Measurements from ENCODE around the gene DOCK2. TPM values are rescaled to one million over a fixed set of nuclear protein-coding genes. Genes with fewer than 3 reads are reported as not detected.

The DOCK2 gene
- total and polyA plus RNA-seq, 12 donors: 3.3 to 59.5 (median 21.0) TPM

DNA sequence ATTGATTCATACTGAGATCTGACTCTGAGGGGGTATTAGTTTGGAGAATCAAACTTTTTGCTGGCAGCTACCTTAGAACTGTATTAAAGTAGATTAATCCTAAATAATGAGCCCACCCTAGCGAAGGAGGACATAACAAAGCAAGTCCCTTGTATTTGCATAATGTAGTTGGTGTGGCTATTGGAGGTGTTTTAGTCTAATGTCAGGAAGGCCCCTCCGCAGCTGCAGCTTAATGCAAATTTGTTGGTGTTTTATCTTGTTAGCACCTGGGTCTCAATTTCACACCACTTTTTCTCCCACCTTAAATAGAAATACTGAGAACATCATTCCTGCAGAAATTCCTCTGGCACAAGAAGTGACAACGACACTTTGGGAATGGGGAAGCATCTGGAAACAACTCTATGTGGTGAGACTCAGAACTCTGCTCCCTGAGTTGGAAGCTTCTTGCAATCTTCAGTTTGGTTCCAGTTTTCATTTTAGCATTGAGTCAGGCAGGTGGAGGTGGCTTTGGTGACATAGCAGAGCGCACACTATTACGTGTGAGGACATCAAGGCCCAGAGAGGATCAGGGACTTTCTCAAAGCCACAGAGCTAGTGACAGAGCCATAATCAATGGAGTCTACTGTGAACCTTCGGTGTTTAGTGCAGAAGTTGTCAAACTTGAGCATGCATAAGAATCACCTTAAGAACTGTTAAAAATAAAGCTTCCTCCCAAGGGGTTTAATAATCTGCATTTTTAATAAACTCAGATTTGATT lies 33.9 kb downstream of the DOCK2 start:
- Histone ChIP-seq H3K27me3 (no peaks in the 10 kb centered on the region), H3K27ac (no peak overlapping the region), H3K9me3 (replicated peaks in 1 of 3) (no peaks in the 10 kb centered on the region), H3K4me3 (no peak overlapping the region), H3K4me1 (replicated peaks in 1 of 2) (no peaks in the 10 kb centered on the region), H3K36me3 (replicated peaks in 1 of 2) (no peaks in the 10 kb centered on the region)
- 74 to 86% (median 85%) methylated on average over 6 of the region's 6 CpGs for WGBS, 4 donors
- no peak for TF ChIP-seq POLR2A (IDR thresholded peaks at IDR 0.05)
- TF ChIP-seq, protein P1, sequence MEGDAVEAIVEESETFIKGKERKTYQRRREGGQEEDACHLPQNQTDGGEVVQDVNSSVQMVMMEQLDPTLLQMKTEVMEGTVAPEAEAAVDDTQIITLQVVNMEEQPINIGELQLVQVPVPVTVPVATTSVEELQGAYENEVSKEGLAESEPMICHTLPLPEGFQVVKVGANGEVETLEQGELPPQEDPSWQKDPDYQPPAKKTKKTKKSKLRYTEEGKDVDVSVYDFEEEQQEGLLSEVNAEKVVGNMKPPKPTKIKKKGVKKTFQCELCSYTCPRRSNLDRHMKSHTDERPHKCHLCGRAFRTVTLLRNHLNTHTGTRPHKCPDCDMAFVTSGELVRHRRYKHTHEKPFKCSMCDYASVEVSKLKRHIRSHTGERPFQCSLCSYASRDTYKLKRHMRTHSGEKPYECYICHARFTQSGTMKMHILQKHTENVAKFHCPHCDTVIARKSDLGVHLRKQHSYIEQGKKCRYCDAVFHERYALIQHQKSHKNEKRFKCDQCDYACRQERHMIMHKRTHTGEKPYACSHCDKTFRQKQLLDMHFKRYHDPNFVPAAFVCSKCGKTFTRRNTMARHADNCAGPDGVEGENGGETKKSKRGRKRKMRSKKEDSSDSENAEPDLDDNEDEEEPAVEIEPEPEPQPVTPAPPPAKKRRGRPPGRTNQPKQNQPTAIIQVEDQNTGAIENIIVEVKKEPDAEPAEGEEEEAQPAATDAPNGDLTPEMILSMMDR (IDR thresholded peaks at IDR 0.05): no peak
- intact Hi-C loops (cut with DNase I): no loop called here
- DNase-seq: no peak

DNA sequence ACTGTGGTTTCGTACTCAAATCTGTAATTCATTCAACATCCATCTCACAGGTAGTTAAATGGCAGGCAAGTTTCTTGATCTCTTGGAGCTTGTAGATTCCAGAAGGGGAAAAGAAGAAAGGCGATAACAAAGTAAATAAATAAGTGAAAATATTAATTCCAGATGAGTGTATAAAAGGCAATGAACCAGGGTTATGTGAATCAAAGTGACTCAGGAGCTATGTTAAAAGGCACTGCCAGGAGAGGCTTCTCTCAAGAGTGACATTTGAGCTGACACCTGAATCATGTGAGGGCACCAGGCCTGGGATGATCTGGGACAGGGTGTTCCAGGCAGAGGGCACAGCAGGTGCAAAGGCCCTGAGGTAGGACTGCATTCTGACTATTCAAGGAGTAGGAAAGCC lies 45.0 kb downstream of the DOCK2 start:
- H3K9me3 ChIP-seq (replicated peaks in 1 of 3): no peaks in the 10 kb centered on the region
- WGBS, 4 donors: 81 to 93% (median 91%) methylated on average over 2 of the region's 2 CpGs
- H3K4me3 ChIP-seq: no peak overlapping the region
- no peak overlapping the region for H3K27ac ChIP-seq
- DNase-seq: no peak
- TF ChIP-seq POLR2A (IDR thresholded peaks at IDR 0.05): no peak
- TF ChIP-seq, protein P1 (IDR thresholded peaks at IDR 0.05): no peak
- H3K36me3 ChIP-seq (replicated peaks in 1 of 2): no peaks in the 10 kb centered on the region
- no peaks in the 10 kb centered on the region for H3K4me1 ChIP-seq (replicated peaks in 1 of 2)
- intact Hi-C loops (cut with DNase I): no loop called here
- no peaks in the 10 kb centered on the region for H3K27me3 ChIP-seq

- no peaks in the 10 kb centered on the region for H3K36me3 ChIP-seq (replicated peaks in 1 of 2)
- 63 to 68% (median 67%) methylated on average over 4 to 5 of the region's 5 CpGs for WGBS, 4 donors
- intact Hi-C loops (cut with DNase I): no loop called here
Measured at GRCh38 chr5:169686137-169686536, 49.1 kb downstream of the DOCK2 start.

DNA sequence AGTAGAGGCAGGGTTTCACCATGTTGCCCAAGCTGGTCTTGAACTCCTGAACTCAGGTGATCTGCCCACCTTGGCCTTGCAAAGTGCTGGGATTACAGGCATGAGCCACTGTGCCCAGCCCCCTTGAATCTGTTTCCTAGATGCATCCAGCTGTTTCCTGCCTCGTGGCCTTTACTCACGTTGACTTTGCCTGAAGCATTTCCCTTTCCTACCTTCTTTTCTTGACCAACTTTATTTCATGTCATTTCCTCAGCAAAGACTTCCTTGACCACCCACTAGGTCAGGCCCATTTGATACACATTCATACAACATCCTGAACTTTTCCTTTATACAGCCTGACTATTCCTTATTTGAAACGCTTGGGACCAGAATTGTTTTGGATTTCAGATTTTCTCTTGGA lies 51.0 kb downstream of the DOCK2 start:
- DNase-seq: no peak
- Histone ChIP-seq H3K4me3 (no peak overlapping the region), H3K4me1 (replicated peaks in 1 of 2) (no peaks in the 10 kb centered on the region), H3K27me3 (no peaks in the 10 kb centered on the region), H3K36me3 (replicated peaks in 1 of 2) (no peaks in the 10 kb centered on the region), H3K27ac (no peak overlapping the region), H3K9me3 (replicated peaks in 1 of 3) (no peaks in the 10 kb centered on the region)
- intact Hi-C loops (cut with DNase I): no loop called here
- TF ChIP-seq POLR2A (IDR thresholded peaks at IDR 0.05): no peak
- TF ChIP-seq, protein P1 (IDR thresholded peaks at IDR 0.05): no peak
- 55 to 64% (median 60%) methylated on average over 3 of the region's 3 CpGs for WGBS, 4 donors

More at GRCh38 chr5:169686137-169686536, 49.1 kb downstream of the DOCK2 start:
- no peak for DNase-seq
- no peaks in the 10 kb centered on the region for H3K27me3 ChIP-seq
- H3K4me3 ChIP-seq: no peak overlapping the region
- no peak for TF ChIP-seq POLR2A (IDR thresholded peaks at IDR 0.05)
- TF ChIP-seq, protein P1 (IDR thresholded peaks at IDR 0.05): no peak
- no peaks in the 10 kb centered on the region for H3K9me3 ChIP-seq (replicated peaks in 1 of 3)
- H3K4me1 ChIP-seq (replicated peaks in 1 of 2): no peaks in the 10 kb centered on the region
- H3K27ac ChIP-seq: no peak overlapping the region

Data from adrenal gland (tissue), 12 donors.